ENCODE measurements around the gene DDX60. TPM values are rescaled to one million over a fixed set of nuclear protein-coding genes. Genes with fewer than 3 reads are reported as not detected.

Gene DDX60
- polyA plus RNA-seq, 1 of the 3 experiments (the other 2 are of a cell fraction) = 2.7 TPM

- POLR2A ChIA-PET = no interaction called here
- H3K27ac ChIP-seq (ENCODE audit: low read depth in 2 of 2, low read length in 1 of 2) = no peak overlapping the region
- DNase-seq = no peak
Measured at GRCh38 chr4:168360271-168360670, 41.7 kb upstream of the DDX60 start.

GRCh38 chr4:168357941-168358340, 39.4 kb upstream of the DDX60 start:
- CTCF ChIA-PET = no interaction called here

More at GRCh38 chr4:168360271-168360670, 41.7 kb upstream of the DDX60 start:
- Histone ChIP-seq H3K79me2 (ENCODE audit: insufficient read depth) (no peaks in the 10 kb centered on the region), H3K4me3 (ENCODE audit: low read depth in 2 of 2, low read length in 1 of 2) (no peak overlapping the region), H2AFZ (ENCODE audit: low read depth) (no peak overlapping the region), H4K20me1 (ENCODE audit: insufficient read depth) (no peaks in the 10 kb centered on the region), H3K9me2 (no peaks in the 10 kb centered on the region), H3K4me2 (no peak overlapping the region), H3K9me3 (peaks cover 13% of the 10 kb centered on the region; the same call in 1 of the 2 replicates), H3K9ac (no peak overlapping the region), H3K4me1 (ENCODE audit: control insufficient read depth in 1 of 2, insufficient read depth in 2 of 2, low read depth in 1 of 2, low read length in 1 of 2) (no peaks in the 10 kb centered on the region), H3K27me3 (ENCODE audit: insufficient read depth) (no peaks in the 10 kb centered on the region), H3F3A (replicated peaks; ENCODE audit: insufficient read depth) (peaks cover 4% of the 10 kb centered on the region), H3K36me3 (replicated peaks in 1 of 2; ENCODE audit: control insufficient read depth in 1 of 2, insufficient read depth in 2 of 2, low read length in 1 of 2) (peaks cover 2 to 20% of the 10 kb centered on the region in 2 experiments)
- TF ChIP-seq SMC3 (IDR thresholded peaks at IDR 0.05; ENCODE audit: low read depth, low read length) (no peak), RFX5 (IDR thresholded peaks at IDR 0.05; ENCODE audit: low read length) (no peak), EZH2phosphoT487 (IDR thresholded peaks at IDR 0.05; ENCODE audit: borderline replicate concordance, low read depth) (no peak), NRF1 (IDR thresholded peaks at IDR 0.05; ENCODE audit: low read depth, low read length) (no peak), RAD21 (IDR thresholded peaks at IDR 0.05; ENCODE audit: low read length) (no peak), ELF1 (IDR thresholded peaks at IDR 0.05) (no peak), SIN3A (IDR thresholded peaks at IDR 0.05; ENCODE audit: borderline replicate concordance, low read depth, low read length) (no peak), PBX3 (IDR thresholded peaks at IDR 0.05) (no peak), FOXM1 (IDR thresholded peaks at IDR 0.05; ENCODE audit: low read depth) (no peak), FOSL2 (IDR thresholded peaks at IDR 0.05; ENCODE audit: borderline replicate concordance, low read depth) (no peak)
- 78% methylated on average over 2 of the region's 2 CpGs for WGBS (ENCODE audit: low lambda C conversion rate)
- CTCF ChIA-PET = interaction anchor here (1.1 kb wide), 2 partner anchors 12 to 13 kb away, joined by 3 read pairs; no protein-coding TSS in a partner anchor

More at GRCh38 chr4:168357941-168358340, 39.4 kb upstream of the DDX60 start:
- Histone ChIP-seq H4K20me1 (ENCODE audit: insufficient read depth) (no peaks in the 10 kb centered on the region), H3K9ac (no peak overlapping the region), H3K27me3 (ENCODE audit: insufficient read depth) (no peaks in the 10 kb centered on the region), H3K4me3 (ENCODE audit: low read depth in 2 of 2, low read length in 1 of 2) (no peak overlapping the region), H3K4me1 (ENCODE audit: control insufficient read depth in 1 of 2, insufficient read depth in 2 of 2, low read depth in 1 of 2, low read length in 1 of 2) (no peaks in the 10 kb centered on the region), H3K36me3 (replicated peaks in 1 of 2; ENCODE audit: control insufficient read depth in 1 of 2, insufficient read depth in 2 of 2, low read length in 1 of 2) (peaks cover 2 to 20% of the 10 kb centered on the region in 2 experiments), H3K4me2 (no peak overlapping the region), H3K9me3 (no peaks in the 10 kb centered on the region), H3F3A (replicated peaks; ENCODE audit: insufficient read depth) (no peaks in the 10 kb centered on the region), H3K9me2 (no peaks in the 10 kb centered on the region), H2AFZ (ENCODE audit: low read depth) (no peak overlapping the region), H3K79me2 (ENCODE audit: insufficient read depth) (no peaks in the 10 kb centered on the region), H3K27ac (ENCODE audit: low read depth in 2 of 2, low read length in 1 of 2) (no peak overlapping the region)
- no peak for DNase-seq
- no peak for TF ChIP-seq RFX5 (IDR thresholded peaks at IDR 0.05; ENCODE audit: low read length)
- no peak for TF ChIP-seq ZBTB33 (IDR thresholded peaks at IDR 0.05; ENCODE audit: borderline replicate concordance, low read depth)
- no peak for TF ChIP-seq NFIC (IDR thresholded peaks at IDR 0.05; ENCODE audit: borderline replicate concordance)
- WGBS (ENCODE audit: low lambda C conversion rate) = 65% methylated on average over 2 of the region's 2 CpGs
- POLR2A ChIA-PET = no interaction called here
